Measurements from ENCODE around the gene SLC38A1.
"Not testable (repeated sequence)": the region's sequence is repeated elsewhere in the genome, so short reads cannot be mapped to it uniquely, and the experiment has no call there.

Gene SLC38A1

DNA sequence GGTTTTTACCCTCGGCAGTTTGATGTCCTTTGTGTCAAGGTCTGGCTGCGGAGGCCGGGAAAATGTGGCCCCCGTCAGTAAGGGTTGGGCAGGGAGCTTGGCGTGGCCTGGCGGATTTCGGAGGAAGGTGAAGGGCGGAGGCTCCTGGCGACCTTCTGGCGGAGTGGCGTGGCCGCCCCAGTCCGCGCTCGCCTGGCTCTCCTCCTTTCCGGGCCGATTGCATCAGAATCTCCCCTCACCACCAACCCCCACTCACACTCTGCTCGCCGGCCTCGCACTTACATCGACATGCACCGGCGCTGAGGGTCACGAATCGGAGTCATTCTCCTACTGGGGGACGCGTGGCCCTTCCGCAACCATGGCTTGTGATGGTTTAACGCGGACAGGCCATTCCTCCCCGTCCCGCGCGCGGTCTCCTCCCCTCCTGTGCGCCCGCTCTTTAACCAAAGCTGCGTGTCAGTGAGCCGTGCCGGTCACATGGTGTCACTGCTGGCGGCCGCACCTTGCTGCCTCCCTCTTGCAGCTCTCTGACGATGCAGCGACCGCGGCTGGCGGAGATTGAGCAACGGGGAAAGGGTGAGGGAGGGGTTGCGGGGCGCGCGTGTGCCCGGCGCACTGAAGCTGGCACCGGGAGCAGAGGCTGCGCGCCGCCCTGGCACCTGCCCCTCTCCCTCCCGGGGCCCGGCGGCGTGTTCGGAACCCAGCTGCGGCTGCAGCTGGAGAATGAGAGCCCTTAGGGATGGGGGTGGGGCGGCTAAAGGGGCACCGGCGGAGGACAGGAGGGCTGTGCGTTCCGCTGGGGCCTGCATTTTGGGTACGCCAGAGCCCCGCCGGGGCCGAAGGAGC, at the start of gene SLC38A1:
Gene SLC38A1, minus strand, starts transcription at position 461 of the 846 bp plus-strand sequence. CDS start 29,243 bp downstream, outside the sequence.
- DNase-seq = peak; percentile 83 to 86

- DNase-seq = no peak
These were observed 49.2 kb upstream of the SLC38A1 start for GRCh38 chr12:46318037-46318436.

GRCh38 chr12:46304070-46304469, 35.2 kb upstream of the SLC38A1 start:
- no peak for DNase-seq

DNA sequence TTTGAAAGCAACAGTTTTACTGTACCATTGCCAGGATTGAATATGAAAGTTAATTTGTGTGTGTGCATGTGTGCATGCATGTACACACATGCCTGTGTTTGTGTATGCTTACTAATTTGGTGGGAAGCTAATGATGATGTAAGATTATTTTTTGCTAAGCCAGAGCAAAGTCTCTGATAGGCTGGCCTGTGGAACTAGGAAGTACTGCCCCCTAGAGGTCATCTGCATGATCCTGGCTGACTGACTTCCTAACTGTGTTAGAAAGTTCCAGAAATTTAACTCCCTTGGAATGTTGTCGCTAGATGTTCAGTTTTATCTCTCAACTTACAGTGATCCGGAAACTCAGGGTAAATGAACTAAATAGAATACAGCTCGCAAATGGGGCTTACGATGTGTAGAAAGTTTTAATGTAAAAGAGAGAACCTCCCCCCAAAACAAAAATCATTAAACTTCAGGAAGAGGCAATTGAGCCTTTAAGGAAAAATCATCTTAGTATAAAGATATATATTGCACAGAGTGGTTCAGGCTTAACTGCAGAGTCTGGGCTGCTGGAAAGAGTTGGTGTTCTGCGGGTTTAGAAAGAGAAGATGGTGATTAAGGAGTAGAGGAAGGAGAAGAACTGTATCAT, 34.3 kb upstream of the SLC38A1 start:
- DNase-seq = peak; percentile 45 to 46

- DNase-seq = no peak
These were observed 32.1 kb upstream of the SLC38A1 start for GRCh38 chr12:46300910-46301309.

- DNase-seq = no peak
These were observed 31.0 kb upstream of the SLC38A1 start for GRCh38 chr12:46299851-46300250.

- DNase-seq = no peak
These were observed 29.4 kb upstream of the SLC38A1 start for GRCh38 chr12:46298261-46298660.

DNA sequence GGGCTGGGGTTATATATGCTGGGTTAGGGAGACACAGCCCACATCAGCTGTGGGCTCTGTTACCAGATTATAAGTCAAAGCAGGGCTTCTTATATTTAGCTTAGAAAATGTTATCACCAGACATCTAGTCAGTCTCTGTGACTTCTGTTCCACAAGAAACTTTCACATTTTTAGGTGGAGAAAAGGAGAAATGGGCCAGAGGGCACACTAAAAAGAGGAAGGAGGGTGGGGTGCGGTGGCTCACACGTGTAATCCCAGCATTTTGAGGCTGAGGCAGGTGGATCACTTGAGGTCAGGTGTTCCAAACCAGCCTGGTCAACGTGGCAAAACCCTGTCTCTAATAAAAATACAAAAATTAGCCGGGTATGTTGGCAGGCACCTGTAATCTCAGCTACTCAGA, 28.0 kb upstream of the SLC38A1 start:
- DNase-seq = no peak

GRCh38 chr12:46292754-46293402, 24.0 kb upstream of the SLC38A1 start:
- no peak for DNase-seq

- DNase-seq = not testable (repeated sequence)
These were observed 23.1 kb upstream of the SLC38A1 start for GRCh38 chr12:46291953-46292352.

DNA sequence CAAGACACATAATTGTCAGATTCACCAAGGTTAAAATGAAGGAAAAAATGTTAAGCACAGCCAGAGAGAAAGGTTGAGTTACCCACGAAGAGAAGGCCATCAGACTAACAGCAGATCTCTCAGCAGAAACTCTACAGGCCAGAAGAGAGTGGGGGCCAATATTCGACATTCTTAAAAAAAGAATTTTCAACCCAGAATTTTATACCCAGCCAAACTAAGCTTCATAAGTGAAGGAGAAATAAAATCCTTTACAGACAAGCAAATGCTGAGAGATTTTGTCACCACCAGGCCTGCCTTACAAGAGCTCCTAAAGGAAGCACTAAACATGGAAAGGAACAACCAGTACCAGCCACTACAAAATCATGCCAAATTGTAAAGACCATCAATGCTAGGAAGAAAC, 16.3 kb upstream of the SLC38A1 start:
- DNase-seq = not testable (repeated sequence)

DNA sequence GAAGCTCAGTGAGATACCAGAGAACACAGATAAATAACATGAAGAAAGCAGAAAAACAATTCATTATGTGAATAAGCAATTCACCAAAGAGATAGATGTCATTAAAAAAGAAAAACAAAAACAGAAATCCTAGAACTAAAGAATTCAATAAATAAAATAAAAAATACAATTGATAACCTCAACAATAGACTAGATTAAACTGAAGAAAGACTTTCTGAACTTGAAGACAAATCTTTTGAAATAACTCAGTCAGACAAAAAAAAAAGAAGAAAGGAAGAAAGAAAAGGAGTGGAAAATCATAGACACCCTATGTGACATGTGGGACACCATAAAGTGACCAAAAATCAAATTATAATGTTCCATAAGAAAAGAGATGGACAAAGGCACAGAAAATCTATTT, 14.0 kb upstream of the SLC38A1 start:
- no peak for DNase-seq

DNA sequence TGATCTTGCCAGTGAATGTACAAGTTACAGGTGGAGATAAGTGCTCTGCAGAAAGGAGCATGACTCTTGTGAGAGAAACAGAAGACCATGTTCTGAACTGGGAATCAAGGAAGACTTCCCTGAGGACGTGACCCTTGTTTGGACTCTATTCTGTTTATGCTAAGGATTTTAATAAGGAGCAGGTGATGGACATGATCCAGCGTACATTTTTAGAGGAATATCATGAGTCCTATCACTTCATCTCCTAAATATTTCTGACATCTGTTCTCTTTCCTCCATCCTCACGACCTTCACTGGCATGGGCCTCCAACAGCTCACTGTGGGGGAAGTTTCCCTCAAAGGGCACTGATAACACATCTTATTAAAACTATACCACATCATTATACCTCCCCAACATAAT, 7.9 kb upstream of the SLC38A1 start:
- DNase-seq = no peak

DNA sequence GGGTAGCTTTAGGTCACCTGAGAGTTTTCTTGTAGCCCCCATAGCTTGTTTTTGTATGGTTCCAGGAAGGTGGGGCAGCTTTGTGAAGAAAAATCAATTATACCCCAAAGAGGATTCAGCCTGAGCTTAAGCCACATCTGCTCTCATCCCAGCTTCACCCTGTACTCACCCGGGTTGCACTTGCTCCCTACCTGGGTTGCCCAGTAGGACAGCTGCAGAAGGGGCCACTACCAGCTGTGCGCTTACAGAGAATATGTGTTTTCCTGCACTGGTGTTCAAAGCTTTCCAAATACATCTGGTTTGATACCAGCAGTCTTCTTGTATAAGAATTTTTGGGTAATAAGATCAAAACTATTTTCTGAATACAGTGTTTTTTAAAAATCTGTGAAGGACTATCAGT, 3.0 kb upstream of the SLC38A1 start:
- no peak for DNase-seq

DNA sequence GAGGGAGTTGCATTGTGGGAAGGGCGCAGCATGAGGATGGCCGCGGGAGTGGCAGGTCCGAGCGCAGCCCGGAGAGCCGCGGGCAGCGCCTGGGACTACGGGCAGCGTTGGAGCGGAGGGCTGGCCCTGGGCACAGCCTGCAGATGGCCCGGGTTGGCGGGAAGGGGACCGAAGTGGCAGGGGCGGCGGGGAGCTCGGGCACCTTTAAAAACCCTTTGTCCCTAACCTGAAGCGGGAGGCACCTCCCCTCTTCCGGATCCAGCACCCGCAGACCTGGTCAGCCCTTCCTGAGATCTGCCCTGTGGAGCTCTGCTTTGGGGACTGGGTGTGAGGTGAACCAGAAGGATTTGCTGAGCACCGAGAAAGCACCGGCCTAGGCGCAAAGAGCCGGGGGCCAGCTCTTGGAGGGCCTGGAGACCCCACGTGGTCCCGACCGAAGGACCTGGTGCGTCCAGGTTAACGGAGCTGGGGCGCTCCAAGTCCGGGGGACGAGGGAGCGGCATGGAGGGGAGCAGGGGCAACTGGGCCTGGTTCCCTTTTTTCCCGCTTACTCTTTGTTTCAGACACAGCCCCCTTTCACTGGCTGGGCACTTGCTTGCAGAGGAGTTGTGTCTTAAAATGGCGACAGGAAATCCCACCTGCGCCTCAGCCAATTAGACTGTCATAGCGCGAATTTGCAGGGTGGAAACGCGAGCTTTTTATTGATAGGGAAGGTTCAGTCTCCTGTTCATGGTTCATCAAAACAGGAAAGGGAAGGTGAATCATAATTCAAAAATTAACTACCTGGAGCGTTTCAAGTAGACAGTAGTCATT, 792 bp upstream of the SLC38A1 start:
- peak; percentile 65 to 67 for DNase-seq

DNA sequence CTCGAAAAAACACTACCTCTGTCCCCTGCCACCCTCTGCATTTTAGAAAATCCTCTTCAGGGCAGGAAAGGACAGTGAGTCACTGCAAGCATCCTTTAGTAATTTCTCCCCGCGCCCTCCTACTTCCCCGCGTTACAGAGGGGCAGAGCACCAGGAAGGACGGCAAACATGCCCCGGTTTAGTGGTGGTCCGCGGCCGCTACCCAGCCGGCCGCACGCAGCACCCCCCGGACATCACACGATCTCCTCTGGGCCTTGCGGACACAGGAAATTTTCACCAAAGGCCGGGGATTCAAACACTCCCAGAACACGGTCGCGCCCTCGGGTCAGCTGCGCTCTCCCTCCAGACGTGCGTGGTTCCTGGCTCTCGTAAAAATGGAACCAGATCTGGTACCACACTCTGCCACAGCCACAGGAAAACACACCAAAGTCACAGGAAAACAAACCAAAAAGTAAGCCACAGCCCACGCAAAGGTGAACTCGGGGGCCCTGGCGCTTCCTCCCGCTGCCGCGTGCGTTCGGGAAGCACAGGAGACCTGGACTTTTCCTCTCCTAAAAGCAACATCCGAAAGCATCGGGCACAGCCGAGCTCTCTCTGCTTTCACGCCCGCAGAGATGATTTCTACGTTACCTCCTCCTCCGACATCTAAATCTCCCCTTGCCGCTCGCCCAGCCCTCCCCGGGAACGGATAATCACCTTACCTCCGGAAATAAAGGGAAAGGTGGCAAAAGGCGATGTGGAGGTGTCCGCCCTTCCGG, 839 bp downstream of the SLC38A1 start:
- peak in 1 of 2 experiments; percentile 35 for DNase-seq

DNA sequence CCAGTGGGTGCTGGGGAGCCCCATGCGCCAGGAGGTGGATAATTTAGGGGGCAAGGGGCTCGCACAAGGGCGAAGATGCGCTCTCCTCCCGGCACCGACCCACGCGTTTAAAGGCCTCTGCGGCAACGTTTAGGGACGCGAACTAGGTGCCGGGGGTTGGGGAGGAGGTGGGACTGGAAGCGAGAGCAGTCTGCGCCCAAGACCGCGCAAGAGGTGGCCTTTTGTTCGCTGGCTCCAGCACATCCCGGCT, 1.3 kb downstream of the SLC38A1 start:
- peak in 1 of 2 experiments; percentile 23 for DNase-seq

GRCh38 chr12:46266869-46267574, 1.8 kb downstream of the SLC38A1 start:
- peak; percentile 45 to 50 for DNase-seq

DNA sequence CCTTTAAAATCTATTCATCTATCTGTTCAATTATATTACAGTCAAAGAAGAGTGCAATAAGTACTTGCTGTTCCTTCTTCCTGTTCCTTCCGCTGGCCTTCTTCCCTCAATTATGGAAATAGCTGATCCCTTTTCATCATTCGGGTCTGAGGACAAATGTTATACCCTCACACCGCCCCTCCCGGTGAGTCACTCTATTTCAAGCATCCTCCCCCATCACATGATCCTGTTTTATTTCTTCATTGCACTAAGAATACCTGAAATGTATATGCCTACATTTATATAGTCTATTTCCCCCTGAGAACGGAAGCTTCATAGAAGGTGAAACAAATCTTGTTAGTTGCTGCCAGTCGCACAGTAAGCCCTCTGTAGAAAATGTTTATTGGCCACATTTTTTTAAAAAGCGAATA, 2.5 kb downstream of the SLC38A1 start:
- DNase-seq = peak; percentile 23 to 32

GRCh38 chr12:46265734-46266133, 3.1 kb downstream of the SLC38A1 start:
- DNase-seq = no peak

DNA sequence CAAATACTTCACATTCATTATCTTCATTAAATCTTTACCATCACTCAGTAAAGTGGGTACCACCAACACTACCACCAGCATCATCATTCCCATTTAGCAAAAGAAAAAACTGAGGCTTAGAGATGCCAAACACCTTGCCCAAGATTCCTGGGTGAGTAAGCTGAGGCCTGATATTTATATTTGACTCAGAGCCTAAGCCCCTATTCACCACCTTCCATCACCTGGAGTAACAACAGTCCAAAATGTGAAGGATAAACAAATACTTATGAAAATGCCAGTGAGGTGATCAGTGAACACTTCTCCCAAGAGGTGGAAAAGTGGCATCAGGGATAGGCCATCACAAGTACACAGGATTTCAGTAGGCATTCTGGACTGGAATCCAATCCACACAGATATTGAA, 3.7 kb downstream of the SLC38A1 start:
- DNase-seq = no peak

- no peak for DNase-seq
These were observed 4.8 kb downstream of the SLC38A1 start for GRCh38 chr12:46264057-46264456.

All from activated CD4-positive, alpha-beta T cell treated with anti-CD3 and anti-CD28 coated beads, Interleukin-2, amount 50 U/mL, for 4 hours (primary cell).